ENCODE measurements around the gene MRPL22. TPM values are rescaled to one million over a fixed set of nuclear protein-coding genes. Genes with fewer than 3 reads are reported as not detected.
A peak's percentile ranks its signal among the peaks of the same experiment; 100 is the strongest.

The MRPL22 gene
- total and polyA plus RNA-seq, 2 of the 13 experiments (the other 11 are each of a cell fraction or from before 2014, with no cell fraction given), result 66.8 to 84.8 TPM

DNA sequence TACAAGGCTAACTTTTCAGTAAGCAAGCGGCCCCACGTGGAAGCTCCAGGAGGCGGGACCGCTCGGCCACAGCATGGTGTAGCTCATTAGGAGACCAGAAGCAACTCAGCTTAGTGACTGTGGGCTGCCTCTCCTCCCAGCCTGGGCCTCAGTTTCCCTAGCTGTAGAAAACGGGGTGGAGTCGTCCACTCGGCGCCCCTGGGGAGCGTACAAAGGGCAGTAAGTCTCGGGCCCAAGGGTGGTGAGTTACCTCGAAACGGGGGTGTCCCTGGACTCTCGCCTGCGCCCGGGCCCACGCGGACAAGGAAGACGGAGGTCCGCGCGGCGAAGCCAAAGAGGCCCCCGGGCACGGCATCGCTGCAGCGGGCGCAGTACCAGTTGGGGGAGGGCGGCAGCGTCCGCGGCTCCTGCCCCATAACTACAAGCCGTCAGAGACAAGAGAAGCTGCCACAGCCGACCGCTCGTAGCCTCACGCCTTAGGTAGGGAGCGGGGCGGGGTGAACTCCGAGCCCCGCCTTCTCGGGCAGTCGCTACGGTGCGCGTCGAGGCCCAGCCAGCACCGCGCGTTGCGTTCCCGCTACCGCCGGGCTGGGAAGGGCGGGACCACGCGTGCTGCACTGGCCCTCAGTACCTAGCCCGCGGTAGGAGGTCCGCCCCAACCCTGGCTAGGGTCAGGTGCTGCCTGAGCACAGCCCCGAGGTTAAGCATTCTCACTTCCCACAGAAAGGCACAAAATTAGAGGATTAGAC lies 3.0 kb upstream of the MRPL22 start, which contains the start of gene GEMIN5 (continued):
- TF ChIP-seq, protein P1, sequence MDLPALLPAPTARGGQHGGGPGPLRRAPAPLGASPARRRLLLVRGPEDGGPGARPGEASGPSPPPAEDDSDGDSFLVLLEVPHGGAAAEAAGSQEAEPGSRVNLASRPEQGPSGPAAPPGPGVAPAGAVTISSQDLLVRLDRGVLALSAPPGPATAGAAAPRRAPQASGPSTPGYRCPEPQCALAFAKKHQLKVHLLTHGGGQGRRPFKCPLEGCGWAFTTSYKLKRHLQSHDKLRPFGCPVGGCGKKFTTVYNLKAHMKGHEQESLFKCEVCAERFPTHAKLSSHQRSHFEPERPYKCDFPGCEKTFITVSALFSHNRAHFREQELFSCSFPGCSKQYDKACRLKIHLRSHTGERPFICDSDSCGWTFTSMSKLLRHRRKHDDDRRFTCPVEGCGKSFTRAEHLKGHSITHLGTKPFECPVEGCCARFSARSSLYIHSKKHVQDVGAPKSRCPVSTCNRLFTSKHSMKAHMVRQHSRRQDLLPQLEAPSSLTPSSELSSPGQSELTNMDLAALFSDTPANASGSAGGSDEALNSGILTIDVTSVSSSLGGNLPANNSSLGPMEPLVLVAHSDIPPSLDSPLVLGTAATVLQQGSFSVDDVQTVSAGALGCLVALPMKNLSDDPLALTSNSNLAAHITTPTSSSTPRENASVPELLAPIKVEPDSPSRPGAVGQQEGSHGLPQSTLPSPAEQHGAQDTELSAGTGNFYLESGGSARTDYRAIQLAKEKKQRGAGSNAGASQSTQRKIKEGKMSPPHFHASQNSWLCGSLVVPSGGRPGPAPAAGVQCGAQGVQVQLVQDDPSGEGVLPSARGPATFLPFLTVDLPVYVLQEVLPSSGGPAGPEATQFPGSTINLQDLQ (CRISPR knock-in tag; IDR thresholded peaks at IDR 0.05), result peak; percentile 89; the same call in 1 of the 2 replicates
- TF ChIP-seq HNRNPL (IDR thresholded peaks at IDR 0.05; ENCODE audit: low read depth, low read length) (0 out of 2 replicates have a peak, but pooled peaks have one; percentile 29), ZNF24 (IDR thresholded peaks at IDR 0.05) (no peak), KAT8 (CRISPR knock-in tag; IDR thresholded peaks at IDR 0.05) (peak; percentile 92), AGO2 (optimal IDR thresholded peaks at IDR 0.05; ENCODE audit: low read depth, low read length) (peak; percentile 60), DNMT1 (CRISPR knock-in tag; IDR thresholded peaks at IDR 0.05) (peak; percentile 87; the same call in 1 of the 2 replicates), NR2F1 (CRISPR knock-in tag; IDR thresholded peaks at IDR 0.05) (no peak), GTF3A (CRISPR knock-in tag; conservative IDR thresholded peaks at IDR 0.05) (peak; percentile 88; the same call in 1 of the 2 replicates), KDM2A (CRISPR knock-in tag; IDR thresholded peaks at IDR 0.05; ENCODE audit: borderline replicate concordance, low read depth) (peak; percentile 95), ATRX (CRISPR knock-in tag; IDR thresholded peaks at IDR 0.05; ENCODE audit: borderline replicate concordance) (no peak), SOX5 (CRISPR knock-in tag; IDR thresholded peaks at IDR 0.05; ENCODE audit: borderline replicate concordance) (peak; percentile 44; the same call in 1 of the 2 replicates), MED13 (CRISPR knock-in tag; IDR thresholded peaks at IDR 0.05) (no peak), PCBP2 (optimal IDR thresholded peaks at IDR 0.05; ENCODE audit: low read depth, low read length, poor library complexity, severe bottlenecking) (no peak), SP4 (CRISPR knock-in tag; IDR thresholded peaks at IDR 0.05) (peak; percentile 92), PRMT3 (CRISPR knock-in tag; IDR thresholded peaks at IDR 0.05; ENCODE audit: borderline replicate concordance, low read depth) (no peak), MTA3 (CRISPR knock-in tag; IDR thresholded peaks at IDR 0.05) (no peak)
- TF ChIP-seq, protein P2, sequence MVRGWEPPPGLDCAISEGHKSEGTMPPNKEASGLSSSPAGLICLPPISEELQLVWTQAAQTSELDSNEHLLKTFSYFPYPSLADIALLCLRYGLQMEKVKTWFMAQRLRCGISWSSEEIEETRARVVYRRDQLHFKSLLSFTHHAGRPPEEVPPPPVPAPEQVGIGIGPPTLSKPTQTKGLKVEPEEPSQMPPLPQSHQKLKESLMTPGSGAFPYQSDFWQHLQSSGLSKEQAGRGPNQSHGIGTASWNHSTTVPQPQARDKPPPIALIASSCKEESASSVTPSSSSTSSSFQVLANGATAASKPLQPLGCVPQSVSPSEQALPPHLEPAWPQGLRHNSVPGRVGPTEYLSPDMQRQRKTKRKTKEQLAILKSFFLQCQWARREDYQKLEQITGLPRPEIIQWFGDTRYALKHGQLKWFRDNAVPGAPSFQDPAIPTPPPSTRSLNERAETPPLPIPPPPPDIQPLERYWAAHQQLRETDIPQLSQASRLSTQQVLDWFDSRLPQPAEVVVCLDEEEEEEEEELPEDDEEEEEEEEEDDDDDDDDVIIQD (CRISPR knock-in tag; IDR thresholded peaks at IDR 0.05; ENCODE audit: low read depth), result peak; percentile 40; the same call in 1 of the 2 replicates
- TF ChIP-seq, protein P3, sequence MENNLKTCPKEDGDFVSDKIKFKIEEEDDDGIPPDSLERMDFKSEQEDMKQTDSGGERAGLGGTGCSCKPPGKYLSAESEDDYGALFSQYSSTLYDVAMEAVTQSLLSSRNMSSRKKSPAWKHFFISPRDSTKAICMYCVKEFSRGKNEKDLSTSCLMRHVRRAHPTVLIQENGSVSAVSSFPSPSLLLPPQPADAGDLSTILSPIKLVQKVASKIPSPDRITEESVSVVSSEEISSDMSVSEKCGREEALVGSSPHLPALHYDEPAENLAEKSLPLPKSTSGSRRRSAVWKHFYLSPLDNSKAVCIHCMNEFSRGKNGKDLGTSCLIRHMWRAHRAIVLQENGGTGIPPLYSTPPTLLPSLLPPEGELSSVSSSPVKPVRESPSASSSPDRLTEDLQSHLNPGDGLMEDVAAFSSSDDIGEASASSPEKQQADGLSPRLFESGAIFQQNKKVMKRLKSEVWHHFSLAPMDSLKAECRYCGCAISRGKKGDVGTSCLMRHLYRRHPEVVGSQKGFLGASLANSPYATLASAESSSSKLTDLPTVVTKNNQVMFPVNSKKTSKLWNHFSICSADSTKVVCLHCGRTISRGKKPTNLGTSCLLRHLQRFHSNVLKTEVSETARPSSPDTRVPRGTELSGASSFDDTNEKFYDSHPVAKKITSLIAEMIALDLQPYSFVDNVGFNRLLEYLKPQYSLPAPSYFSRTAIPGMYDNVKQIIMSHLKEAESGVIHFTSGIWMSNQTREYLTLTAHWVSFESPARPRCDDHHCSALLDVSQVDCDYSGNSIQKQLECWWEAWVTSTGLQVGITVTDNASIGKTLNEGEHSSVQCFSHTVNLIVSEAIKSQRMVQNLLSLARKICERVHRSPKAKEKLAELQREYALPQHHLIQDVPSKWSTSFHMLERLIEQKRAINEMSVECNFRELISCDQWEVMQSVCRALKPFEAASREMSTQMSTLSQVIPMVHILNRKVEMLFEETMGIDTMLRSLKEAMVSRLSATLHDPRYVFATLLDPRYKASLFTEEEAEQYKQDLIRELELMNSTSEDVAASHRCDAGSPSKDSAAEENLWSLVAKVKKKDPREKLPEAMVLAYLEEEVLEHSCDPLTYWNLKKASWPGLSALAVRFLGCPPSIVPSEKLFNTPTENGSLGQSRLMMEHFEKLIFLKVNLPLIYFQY (CRISPR knock-in tag; IDR thresholded peaks at IDR 0.05; ENCODE audit: borderline replicate concordance), result no peak
- TF ChIP-seq, protein P4, sequence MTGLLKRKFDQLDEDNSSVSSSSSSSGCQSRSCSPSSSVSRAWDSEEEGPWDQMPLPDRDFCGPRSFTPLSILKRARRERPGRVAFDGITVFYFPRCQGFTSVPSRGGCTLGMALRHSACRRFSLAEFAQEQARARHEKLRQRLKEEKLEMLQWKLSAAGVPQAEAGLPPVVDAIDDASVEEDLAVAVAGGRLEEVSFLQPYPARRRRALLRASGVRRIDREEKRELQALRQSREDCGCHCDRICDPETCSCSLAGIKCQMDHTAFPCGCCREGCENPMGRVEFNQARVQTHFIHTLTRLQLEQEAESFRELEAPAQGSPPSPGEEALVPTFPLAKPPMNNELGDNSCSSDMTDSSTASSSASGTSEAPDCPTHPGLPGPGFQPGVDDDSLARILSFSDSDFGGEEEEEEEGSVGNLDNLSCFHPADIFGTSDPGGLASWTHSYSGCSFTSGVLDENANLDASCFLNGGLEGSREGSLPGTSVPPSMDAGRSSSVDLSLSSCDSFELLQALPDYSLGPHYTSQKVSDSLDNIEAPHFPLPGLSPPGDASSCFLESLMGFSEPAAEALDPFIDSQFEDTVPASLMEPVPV (CRISPR knock-in tag; IDR thresholded peaks at IDR 0.05), result peak; percentile 49; the same call in 1 of the 2 replicates
